T-helper 2 cell treated with Interferon-gamma antibody and Interleukin-4, amounts not matched to agents 100 ng/mL and 5 ng/mL, for 36 hours (primary cell): ENCODE results near the gene BTBD9. TPM values are rescaled to one million over a fixed set of nuclear protein-coding genes. Genes with fewer than 3 reads are reported as not detected.

Experiments used
- intact Hi-C: fragments of 100-400 bp; cut with micrococcal nuclease; formaldehyde crosslinking; loops from one replicate; pipeline ENCODE4 v1.15.1; 2023
- total RNA-seq: library from RNA; stranded (reverse); gene quantifications from 2 replicates; pipeline ENCODE4 v1.2.3, GENCODE V29; 2022

BTBD9 gene
- total RNA-seq, 1 donor from 2014 or later = 18.8 TPM

GRCh38 chr6:38306931-38307330 lies 332.8 kb downstream of the BTBD9 start:
- intact Hi-C loops = no loop called here

- intact Hi-C loops = no loop called here
These were observed 333.6 kb downstream of the BTBD9 start for GRCh38 chr6:38305995-38306681.

- intact Hi-C loops = no loop called here
These were observed 336.9 kb downstream of the BTBD9 start for GRCh38 chr6:38302838-38303237.

GRCh38 chr6:38302081-38302480 lies 337.6 kb downstream of the BTBD9 start:
- intact Hi-C loops = no loop called here

- intact Hi-C loops = no loop called here
These were observed 349.5 kb downstream of the BTBD9 start for GRCh38 chr6:38290133-38290799.

- intact Hi-C loops = no loop called here
These were observed 352.2 kb downstream of the BTBD9 start for GRCh38 chr6:38287487-38287886.

GRCh38 chr6:38284802-38285394 lies 354.8 kb downstream of the BTBD9 start:
- intact Hi-C loops = no loop called here

- intact Hi-C loops = no loop called here
These were observed 355.9 kb downstream of the BTBD9 start for GRCh38 chr6:38283734-38284362.

- intact Hi-C loops = no loop called here
These were observed 356.8 kb downstream of the BTBD9 start for GRCh38 chr6:38282911-38283310.

- intact Hi-C loops = no loop called here
These were observed 358.6 kb downstream of the BTBD9 start for GRCh38 chr6:38281126-38281525.

GRCh38 chr6:38279963-38280588 lies 359.7 kb downstream of the BTBD9 start:
- intact Hi-C loops = no loop called here

GRCh38 chr6:38279423-38279822 lies 360.3 kb downstream of the BTBD9 start:
- intact Hi-C loops = no loop called here

GRCh38 chr6:38273325-38273724 lies 366.4 kb downstream of the BTBD9 start:
- intact Hi-C loops = no loop called here

- intact Hi-C loops = no loop called here
These were observed 367.5 kb downstream of the BTBD9 start for GRCh38 chr6:38272222-38272621.

- intact Hi-C loops = no loop called here
These were observed 368.6 kb downstream of the BTBD9 start for GRCh38 chr6:38271081-38271480.

- intact Hi-C loops = no loop called here
These were observed 369.4 kb downstream of the BTBD9 start for GRCh38 chr6:38270367-38270766.

GRCh38 chr6:38269461-38270172 lies 370.1 kb downstream of the BTBD9 start:
- intact Hi-C loops = no loop called here

- intact Hi-C loops = no loop called here
These were observed 371.4 kb downstream of the BTBD9 start for GRCh38 chr6:38268342-38268741.

GRCh38 chr6:38266921-38267354 lies 372.8 kb downstream of the BTBD9 start:
- intact Hi-C loops = no loop called here

GRCh38 chr6:38264605-38265004 lies 375.1 kb downstream of the BTBD9 start:
- intact Hi-C loops = no loop called here

- intact Hi-C loops = no loop called here
These were observed 377.1 kb downstream of the BTBD9 start for GRCh38 chr6:38262609-38263008.
